ENCODE results near the gene MAP1LC3B2.

- TF ChIP-seq CTCF (IDR thresholded peaks at IDR 0.05): no peak
- no peak for TF ChIP-seq POLR2A (IDR thresholded peaks at IDR 0.05)
Measured at GRCh38 chr12:116544656-116545055, 14.5 kb upstream of the MAP1LC3B2 start.
